ENCODE measurements around the gene ASH1L. TPM values are rescaled to one million over a fixed set of nuclear protein-coding genes. Genes with fewer than 3 reads are reported as not detected.

Gene ASH1L
- total RNA-seq, 1 donor from 2014 or later = 43.0 TPM

- H3K4me3 Mint-ChIP-seq (ENCODE audit: unreplicated experiment) = no peak overlapping the region
- peaks cover 1% of the 10 kb centered on the region for H3K9me3 Mint-ChIP-seq (ENCODE audit: unreplicated experiment)
- no peak for DNase-seq
- H3K4me1 Mint-ChIP-seq (ENCODE audit: low read depth, unreplicated experiment) = peaks cover 15% of the 10 kb centered on the region
- no peak overlapping the region for H3K27ac Mint-ChIP-seq (ENCODE audit: unreplicated experiment)
- no peaks in the 10 kb centered on the region for H3K27me3 Mint-ChIP-seq (ENCODE audit: unreplicated experiment)
- TF ChIP-seq CTCF (IDR thresholded peaks at IDR 0.05; ENCODE audit: partially characterized antibody, unreplicated experiment) = no peak
- H3K36me3 Mint-ChIP-seq (ENCODE audit: unreplicated experiment) = no peaks in the 10 kb centered on the region
These were observed 6.7 kb downstream of the ASH1L start for GRCh38 chr1:155555915-155556314.

GRCh38 chr1:155553349-155553748 lies 9.3 kb downstream of the ASH1L start:
- H3K36me3 Mint-ChIP-seq (ENCODE audit: unreplicated experiment) = no peaks in the 10 kb centered on the region
- no peak overlapping the region for H3K27ac Mint-ChIP-seq (ENCODE audit: unreplicated experiment)

GRCh38 chr1:155548706-155549105 lies 13.9 kb downstream of the ASH1L start:
- no peak overlapping the region for H3K27ac Mint-ChIP-seq (ENCODE audit: unreplicated experiment)
- no peak overlapping the region for H3K4me3 Mint-ChIP-seq (ENCODE audit: unreplicated experiment)
- no peak for DNase-seq
- no peaks in the 10 kb centered on the region for H3K4me1 Mint-ChIP-seq (ENCODE audit: low read depth, unreplicated experiment)
- TF ChIP-seq CTCF (IDR thresholded peaks at IDR 0.05; ENCODE audit: partially characterized antibody, unreplicated experiment) = no peak
- H3K36me3 Mint-ChIP-seq (ENCODE audit: unreplicated experiment) = no peaks in the 10 kb centered on the region
- H3K27me3 Mint-ChIP-seq (ENCODE audit: unreplicated experiment) = peaks cover 1% of the 10 kb centered on the region
- peaks cover 2% of the 10 kb centered on the region for H3K9me3 Mint-ChIP-seq (ENCODE audit: unreplicated experiment)

More at GRCh38 chr1:155553349-155553748, 9.3 kb downstream of the ASH1L start:
- Mint-ChIP-seq H3K27me3 (ENCODE audit: unreplicated experiment) (no peaks in the 10 kb centered on the region), H3K4me3 (ENCODE audit: unreplicated experiment) (no peak overlapping the region), H3K4me1 (ENCODE audit: low read depth, unreplicated experiment) (peaks cover 3% of the 10 kb centered on the region), H3K9me3 (ENCODE audit: unreplicated experiment) (peaks cover 2% of the 10 kb centered on the region)
- DNase-seq = no peak
- TF ChIP-seq CTCF (IDR thresholded peaks at IDR 0.05; ENCODE audit: partially characterized antibody, unreplicated experiment) = no peak

- Mint-ChIP-seq H3K27ac (ENCODE audit: unreplicated experiment) (no peak overlapping the region), H3K27me3 (ENCODE audit: unreplicated experiment) (no peaks in the 10 kb centered on the region), H3K4me1 (ENCODE audit: low read depth, unreplicated experiment) (peaks cover 4% of the 10 kb centered on the region), H3K9me3 (ENCODE audit: unreplicated experiment) (no peaks in the 10 kb centered on the region), H3K36me3 (ENCODE audit: unreplicated experiment) (no peaks in the 10 kb centered on the region), H3K4me3 (ENCODE audit: unreplicated experiment) (no peak overlapping the region)
- DNase-seq = no peak
- TF ChIP-seq CTCF (IDR thresholded peaks at IDR 0.05; ENCODE audit: partially characterized antibody, unreplicated experiment) = no peak
These were observed 22.4 kb downstream of the ASH1L start for GRCh38 chr1:155540000-155540874.

GRCh38 chr1:155537193-155537592 lies 25.4 kb downstream of the ASH1L start:
- Mint-ChIP-seq H3K27me3 (ENCODE audit: unreplicated experiment) (no peaks in the 10 kb centered on the region), H3K36me3 (ENCODE audit: unreplicated experiment) (peaks cover 4% of the 10 kb centered on the region), H3K9me3 (ENCODE audit: unreplicated experiment) (no peaks in the 10 kb centered on the region), H3K27ac (ENCODE audit: unreplicated experiment) (no peak overlapping the region), H3K4me3 (ENCODE audit: unreplicated experiment) (no peak overlapping the region), H3K4me1 (ENCODE audit: low read depth, unreplicated experiment) (peaks cover 4% of the 10 kb centered on the region)
- no peak for TF ChIP-seq CTCF (IDR thresholded peaks at IDR 0.05; ENCODE audit: partially characterized antibody, unreplicated experiment)
- no peak for DNase-seq

Measured in glutamatergic neuron (in vitro differentiated cells).